Femur (tissue), 1 donor: ENCODE results near the gene C9orf85.
"Not testable (repeated sequence)": the region's sequence is repeated elsewhere in the genome, so short reads cannot be mapped to it uniquely, and the experiment has no call there.

Source experiments
- DNase-seq: peaks from one replicate; pipeline ENCODE4 v3.0.0-alpha.2; 2017

The C9orf85 gene

GRCh38 chr9:71911061-71911907, at the start of gene C9orf85, which contains the start of gene ABHD17B:
Gene C9orf85 (plus strand): TSS chr9:71911639. CDS start chr9:71911735, 96 bp downstream.
Gene ABHD17B (minus strand): TSS chr9:71911193. CDS start chr9:71875080, 36,113 bp downstream.
- peak; percentile 99 for DNase-seq

GRCh38 chr9:71863631-71864030, 47.8 kb upstream of the C9orf85 start:
- no peak for DNase-seq

GRCh38 chr9:71875345-71875744, 36.1 kb upstream of the C9orf85 start:
- no peak for DNase-seq

- no peak for DNase-seq
Observed at GRCh38 chr9:71876106-71876505, 35.3 kb upstream of the C9orf85 start.

- no peak for DNase-seq
Observed at GRCh38 chr9:71876829-71877228, 34.6 kb upstream of the C9orf85 start.

- no peak for DNase-seq
Observed at GRCh38 chr9:71878327-71879274, 32.8 kb upstream of the C9orf85 start.

GRCh38 chr9:71879644-71880174, 31.7 kb upstream of the C9orf85 start:
- DNase-seq: no peak

GRCh38 chr9:71884005-71884404, 27.4 kb upstream of the C9orf85 start:
- DNase-seq: no peak

GRCh38 chr9:71885467-71885866, 26.0 kb upstream of the C9orf85 start:
- no peak for DNase-seq

GRCh38 chr9:71886015-71886414, 25.4 kb upstream of the C9orf85 start:
- DNase-seq: no peak

GRCh38 chr9:71886541-71886940, 24.9 kb upstream of the C9orf85 start:
- DNase-seq: no peak

- DNase-seq: no peak
Observed at GRCh38 chr9:71887362-71887761, 24.1 kb upstream of the C9orf85 start.

GRCh38 chr9:71890042-71890679, 21.3 kb upstream of the C9orf85 start:
- DNase-seq: no peak

GRCh38 chr9:71891557-71892189, 19.8 kb upstream of the C9orf85 start:
- DNase-seq: no peak

GRCh38 chr9:71895117-71895516, 16.3 kb upstream of the C9orf85 start:
- DNase-seq: no peak

- DNase-seq: no peak
Observed at GRCh38 chr9:71895955-71896354, 15.5 kb upstream of the C9orf85 start.

- DNase-seq: no peak
Observed at GRCh38 chr9:71896761-71897160, 14.7 kb upstream of the C9orf85 start.

- DNase-seq: no peak
Observed at GRCh38 chr9:71897577-71897976, 13.9 kb upstream of the C9orf85 start.

- not testable (repeated sequence) for DNase-seq
Observed at GRCh38 chr9:71898756-71899155, 12.7 kb upstream of the C9orf85 start.

GRCh38 chr9:71901695-71902597, 9.5 kb upstream of the C9orf85 start:
- DNase-seq: no peak

- DNase-seq: no peak
Observed at GRCh38 chr9:71904076-71904475, 7.4 kb upstream of the C9orf85 start.
